HK-2 (cell line): ENCODE data around the gene NRXN2.
"Not testable (repeated sequence)": the region's sequence is repeated elsewhere in the genome, so short reads cannot be mapped to it uniquely, and the experiment has no call there.

Source experiments
- DNase-seq: peaks from one replicate; pipeline ENCODE4 v3.0.0-alpha.2; 2018; ENCODE audit not compliant: unreplicated experiment

NRXN2 gene

GRCh38 chr11:64675450-64676260, 47.3 kb downstream of the NRXN2 start:
- peak; percentile 29 for DNase-seq

GRCh38 chr11:64674774-64675173, 48.2 kb downstream of the NRXN2 start:
- no peak for DNase-seq

GRCh38 chr11:64673279-64673678, 49.7 kb downstream of the NRXN2 start:
- DNase-seq = no peak

- DNase-seq = no peak
These were observed 50.1 kb downstream of the NRXN2 start for GRCh38 chr11:64672875-64673274.

- no peak for DNase-seq
These were observed 52.0 kb downstream of the NRXN2 start for GRCh38 chr11:64670975-64671374.

GRCh38 chr11:64667154-64667745, 55.7 kb downstream of the NRXN2 start:
- DNase-seq = no peak

GRCh38 chr11:64665411-64665821, 57.6 kb downstream of the NRXN2 start:
- no peak for DNase-seq

GRCh38 chr11:64664236-64664870, 58.6 kb downstream of the NRXN2 start:
- DNase-seq = not testable (repeated sequence)

- DNase-seq = no peak
These were observed 59.3 kb downstream of the NRXN2 start for GRCh38 chr11:64663656-64664055.

GRCh38 chr11:64661614-64662013, 61.4 kb downstream of the NRXN2 start:
- DNase-seq = no peak

GRCh38 chr11:64661146-64661545, 61.9 kb downstream of the NRXN2 start:
- DNase-seq = no peak

- DNase-seq = no peak
These were observed 62.3 kb downstream of the NRXN2 start for GRCh38 chr11:64660706-64661105.

GRCh38 chr11:64660205-64660604, 62.8 kb downstream of the NRXN2 start:
- no peak for DNase-seq

GRCh38 chr11:64659417-64660144, 63.4 kb downstream of the NRXN2 start:
- DNase-seq = peak; percentile 60

GRCh38 chr11:64658265-64658664, 64.7 kb downstream of the NRXN2 start:
- no peak for DNase-seq

GRCh38 chr11:64656862-64657261, 66.1 kb downstream of the NRXN2 start:
- no peak for DNase-seq

GRCh38 chr11:64655941-64656601, 66.9 kb downstream of the NRXN2 start:
- no peak for DNase-seq

GRCh38 chr11:64654958-64655541, 67.9 kb downstream of the NRXN2 start:
- DNase-seq = no peak

- no peak for DNase-seq
These were observed 68.6 kb downstream of the NRXN2 start for GRCh38 chr11:64654439-64654838.

- DNase-seq = no peak
These were observed 69.5 kb downstream of the NRXN2 start for GRCh38 chr11:64653388-64653973.
